NCI-H1092 treated with DMSO at 0.1 percent for 48 hours (cell line): Measurements from ENCODE around the gene CACNB3.
"Not testable (repeated sequence)": the region's sequence is repeated elsewhere in the genome, so short reads cannot be mapped to it uniquely, and the experiment has no call there.

Experiments
- DNase-seq: peaks from one replicate; lab custom pipeline; 2025; lab: John Stamatoyannopoulos, UW

Gene CACNB3

DNA sequence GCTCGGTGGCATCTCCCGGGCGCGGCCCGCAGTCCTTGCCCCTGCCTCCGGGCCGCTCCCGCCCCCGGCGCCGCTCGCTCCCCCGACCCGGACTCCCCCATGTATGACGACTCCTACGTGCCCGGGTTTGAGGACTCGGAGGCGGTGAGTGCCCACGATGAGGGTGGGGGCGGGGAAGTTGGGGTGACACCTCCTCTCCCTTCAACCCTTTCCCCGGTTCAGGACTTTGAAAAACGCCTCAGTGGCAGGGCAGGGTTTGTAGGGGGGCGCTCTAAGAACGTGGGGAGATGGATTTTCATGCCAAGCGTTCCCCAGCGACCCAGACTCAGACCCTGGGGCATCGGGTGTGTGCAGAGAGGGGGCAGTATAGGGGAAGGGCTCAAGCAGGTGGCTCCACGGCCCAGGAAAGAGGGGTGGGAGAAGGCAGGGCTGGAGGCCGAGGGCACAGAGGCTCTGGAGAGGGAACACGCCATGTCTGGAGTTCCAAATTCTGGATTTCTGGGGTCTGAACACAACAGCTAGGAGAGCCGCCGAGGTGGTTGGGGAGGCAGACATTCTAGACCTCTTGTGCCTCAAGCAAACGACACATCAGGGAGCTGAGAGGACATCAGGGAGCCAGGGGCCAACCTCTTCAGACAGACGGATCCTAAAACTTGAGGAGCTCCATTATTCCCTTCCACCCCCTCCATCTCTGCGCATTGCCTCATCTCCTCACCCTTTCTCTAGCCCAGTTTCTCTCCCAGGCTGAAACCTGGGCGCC is 715 bp downstream of the CACNB3 start:
- DNase-seq: no peak

GRCh38 chr12:48819986-48820725 is 1.9 kb downstream of the CACNB3 start:
- no peak for DNase-seq

GRCh38 chr12:48822139-48822538 is 3.8 kb downstream of the CACNB3 start:
- no peak for DNase-seq

- no peak for DNase-seq
Measured at GRCh38 chr12:48822711-48823110, 4.4 kb downstream of the CACNB3 start.

- DNase-seq: no peak
Measured at GRCh38 chr12:48823281-48823680, 5.0 kb downstream of the CACNB3 start.

- no peak for DNase-seq
Measured at GRCh38 chr12:48824112-48824511, 5.8 kb downstream of the CACNB3 start.

- DNase-seq: no peak
Measured at GRCh38 chr12:48824905-48825304, 6.6 kb downstream of the CACNB3 start.

DNA sequence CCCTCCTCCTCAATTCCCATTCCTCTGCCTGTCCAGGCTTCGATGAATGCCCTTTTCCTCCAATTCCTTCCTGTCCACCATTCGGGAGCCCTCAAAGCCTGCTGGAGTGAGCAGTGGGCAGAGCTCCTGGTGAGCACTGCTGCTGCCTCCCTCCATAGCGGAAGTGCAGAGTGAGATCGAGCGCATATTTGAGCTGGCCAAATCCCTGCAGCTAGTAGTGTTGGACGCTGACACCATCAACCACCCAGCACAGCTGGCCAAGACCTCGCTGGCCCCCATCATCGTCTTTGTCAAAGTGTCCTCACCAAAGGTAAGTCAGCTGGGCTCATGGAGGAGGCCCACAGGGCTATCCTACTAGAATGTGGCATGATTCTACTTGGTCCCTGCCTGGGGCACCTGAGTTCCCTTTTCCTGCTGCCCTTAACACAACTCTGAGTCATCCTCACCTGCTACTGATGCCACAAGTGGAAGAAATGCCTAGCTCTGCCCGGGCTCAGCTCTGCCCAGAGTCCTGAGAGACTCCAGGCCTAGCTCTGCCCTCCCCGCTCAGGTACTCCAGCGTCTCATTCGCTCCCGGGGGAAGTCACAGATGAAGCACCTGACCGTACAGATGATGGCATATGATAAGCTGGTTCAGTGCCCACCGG is 8.0 kb downstream of the CACNB3 start:
- DNase-seq: no peak

- DNase-seq: no peak
Measured at GRCh38 chr12:48827026-48827425, 8.7 kb downstream of the CACNB3 start.

DNA sequence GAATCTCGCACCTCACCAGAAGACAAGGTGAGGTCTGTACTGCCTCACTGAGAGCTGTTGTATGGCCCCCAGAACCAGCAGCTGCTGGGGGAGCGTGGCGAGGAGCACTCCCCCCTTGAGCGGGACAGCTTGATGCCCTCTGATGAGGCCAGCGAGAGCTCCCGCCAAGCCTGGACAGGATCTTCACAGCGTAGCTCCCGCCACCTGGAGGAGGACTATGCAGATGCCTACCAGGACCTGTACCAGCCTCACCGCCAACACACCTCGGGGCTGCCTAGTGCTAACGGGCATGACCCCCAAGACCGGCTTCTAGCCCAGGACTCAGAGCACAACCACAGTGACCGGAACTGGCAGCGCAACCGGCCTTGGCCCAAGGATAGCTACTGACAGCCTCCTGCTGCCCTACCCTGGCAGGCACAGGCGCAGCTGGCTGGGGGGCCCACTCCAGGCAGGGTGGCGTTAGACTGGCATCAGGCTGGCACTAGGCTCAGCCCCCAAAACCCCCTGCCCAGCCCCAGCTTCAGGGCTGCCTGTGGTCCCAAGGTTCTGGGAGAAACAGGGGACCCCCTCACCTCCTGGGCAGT is 9.3 kb downstream of the CACNB3 start:
- no peak for DNase-seq

DNA sequence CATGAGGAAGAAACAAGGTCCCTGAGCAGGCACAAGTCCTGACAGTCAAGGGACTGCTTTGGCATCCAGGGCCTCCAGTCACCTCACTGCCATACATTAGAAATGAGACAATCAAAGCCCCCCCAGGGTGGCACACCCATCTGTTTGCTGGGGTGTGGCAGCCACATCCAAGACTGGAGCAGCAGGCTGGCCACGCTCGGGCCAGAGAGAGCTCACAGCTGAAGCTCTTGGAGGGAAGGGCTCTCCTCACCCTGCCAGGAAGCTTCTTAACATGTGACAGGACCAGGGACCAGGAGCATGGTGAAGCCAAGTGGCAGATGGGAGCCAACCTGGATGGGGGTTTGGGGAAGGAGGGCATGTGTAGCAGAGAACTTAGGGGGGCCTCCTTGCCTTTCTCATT is 10.0 kb downstream of the CACNB3 start:
- DNase-seq: no peak

GRCh38 chr12:48828841-48829575 is 10.7 kb downstream of the CACNB3 start:
- DNase-seq: no peak

- DNase-seq: no peak
Measured at GRCh38 chr12:48831257-48831656, 13.0 kb downstream of the CACNB3 start.

DNA sequence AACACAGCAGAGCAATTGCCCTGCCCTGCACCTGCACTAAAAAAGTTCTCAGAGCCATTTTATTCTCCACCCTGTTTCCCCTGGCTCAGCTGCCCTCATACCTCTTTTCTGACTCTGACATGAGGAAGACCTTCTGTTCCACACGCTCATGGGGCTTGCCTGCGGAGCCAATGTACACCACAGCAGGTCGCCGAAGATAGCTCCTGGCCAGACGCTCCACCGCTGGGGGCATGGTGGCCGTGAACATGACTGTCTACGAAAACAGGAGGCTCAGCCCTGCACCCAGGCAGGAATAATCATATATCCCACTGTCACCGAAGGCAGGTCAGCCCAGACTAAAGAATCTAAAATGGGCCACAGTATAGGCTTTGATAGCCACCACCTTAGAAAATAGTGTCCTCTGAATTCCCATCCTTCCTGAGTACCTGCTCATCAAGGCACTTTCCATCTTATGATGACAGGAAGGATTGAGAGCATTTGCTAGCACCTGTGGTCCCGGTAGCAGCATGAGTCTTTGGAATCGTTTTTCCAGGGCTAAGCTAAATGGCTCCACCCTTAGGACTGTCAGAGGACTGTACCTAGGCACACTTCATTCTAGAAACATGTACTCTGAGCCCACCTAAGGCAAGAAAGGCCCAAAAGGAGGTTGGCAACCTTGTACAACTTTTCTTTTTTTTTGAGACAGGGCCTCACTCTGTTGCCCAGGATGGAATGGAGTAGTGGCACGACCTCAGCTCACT is 14.2 kb downstream of the CACNB3 start:
- DNase-seq: no peak

DNA sequence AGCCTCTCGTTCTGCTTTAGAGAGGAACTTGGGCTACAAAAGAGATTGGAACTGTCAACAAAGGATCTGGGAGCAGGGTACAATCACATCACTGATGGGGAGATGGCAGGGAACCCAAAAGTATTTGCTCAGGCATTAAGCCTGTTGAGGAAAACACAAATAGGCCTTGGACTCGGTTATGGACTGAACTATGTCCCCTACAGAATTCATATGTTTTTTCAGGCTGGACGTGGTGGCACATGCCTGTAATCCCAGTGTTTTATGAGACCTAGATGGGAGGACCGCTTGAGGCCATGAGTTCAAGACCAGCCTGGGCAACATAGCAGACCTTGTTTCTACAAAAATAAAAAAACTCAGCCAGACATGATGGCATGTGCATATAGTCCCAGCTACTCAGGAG is 19.8 kb downstream of the CACNB3 start:
- DNase-seq: no peak

GRCh38 chr12:48842021-48842420 is 23.7 kb downstream of the CACNB3 start:
- DNase-seq: not testable (repeated sequence)

GRCh38 chr12:48851883-48852733 is 33.8 kb downstream of the CACNB3 start, which contains the start of gene DDX23:
Gene DDX23, minus strand, starts transcription at chr12:48852163. Its CDS starts 6,381 bp downstream, at chr12:48845782.
- peak; percentile 93 for DNase-seq

DNA sequence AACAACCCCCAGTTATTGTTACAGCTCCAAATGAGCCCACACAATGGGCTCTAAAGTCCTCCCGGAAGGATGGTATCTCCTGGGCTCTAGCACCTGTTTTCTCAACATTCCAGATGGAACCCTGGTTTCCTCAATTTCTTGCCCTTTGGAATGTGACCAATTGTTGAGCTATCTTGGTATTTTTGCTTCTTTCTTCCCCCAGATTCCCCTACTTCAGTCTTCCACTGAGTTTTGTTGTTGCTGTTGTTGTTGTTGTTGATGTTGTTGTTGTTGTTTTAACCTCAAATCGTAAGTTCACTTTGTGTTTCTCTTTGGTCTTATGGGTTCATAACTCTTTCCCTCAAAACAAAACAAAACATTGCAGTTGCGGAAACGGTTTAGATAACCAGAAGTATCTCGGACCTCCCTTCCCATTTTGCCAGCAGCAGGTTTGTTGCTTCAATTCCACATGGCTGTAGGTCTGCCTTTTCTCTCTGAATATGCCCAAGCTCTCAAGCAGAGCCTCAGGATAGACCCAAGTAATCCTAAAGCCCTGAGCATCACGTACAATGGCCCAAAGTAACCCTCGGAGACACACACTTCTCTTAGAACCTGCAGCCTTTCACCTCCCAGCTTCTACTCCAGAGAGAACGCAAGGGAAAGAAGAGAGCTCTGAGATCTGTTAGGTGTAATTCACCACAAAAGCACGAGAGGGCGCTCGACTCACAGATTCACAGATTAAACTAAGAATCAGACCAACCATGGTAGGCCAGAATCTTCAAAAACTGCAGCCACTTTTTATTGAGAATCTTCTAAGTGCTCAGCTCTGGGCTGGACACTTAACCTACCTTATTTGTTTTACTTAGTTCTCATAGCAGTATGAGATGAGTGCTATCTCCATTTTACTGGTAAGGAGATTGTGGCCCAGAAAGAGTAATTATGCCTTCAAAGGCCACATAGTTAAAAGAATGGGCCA is 34.7 kb downstream of the CACNB3 start:
- peak; percentile 71 for DNase-seq

DNA sequence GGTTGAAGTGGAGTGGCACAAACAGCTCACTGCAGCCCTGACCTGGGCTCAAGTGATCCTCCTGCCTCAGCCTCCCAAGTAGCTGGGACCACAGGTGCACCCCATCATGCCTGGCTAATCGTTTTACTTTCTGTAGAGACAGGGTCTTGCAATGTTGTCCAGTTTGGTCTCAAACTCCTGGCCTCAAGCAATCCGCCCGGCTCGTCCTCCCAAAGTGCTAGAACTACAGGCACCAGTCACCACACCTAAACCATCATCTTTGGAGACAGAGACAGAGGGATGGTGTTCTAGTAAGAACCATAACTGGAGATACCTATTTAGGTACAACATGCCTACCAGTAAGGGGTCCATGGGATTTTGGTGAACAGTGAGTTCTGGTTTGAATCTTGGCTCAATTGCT is 36.2 kb downstream of the CACNB3 start:
- DNase-seq: no peak
